ENCODE measurements around the gene SYT6.

DNA sequence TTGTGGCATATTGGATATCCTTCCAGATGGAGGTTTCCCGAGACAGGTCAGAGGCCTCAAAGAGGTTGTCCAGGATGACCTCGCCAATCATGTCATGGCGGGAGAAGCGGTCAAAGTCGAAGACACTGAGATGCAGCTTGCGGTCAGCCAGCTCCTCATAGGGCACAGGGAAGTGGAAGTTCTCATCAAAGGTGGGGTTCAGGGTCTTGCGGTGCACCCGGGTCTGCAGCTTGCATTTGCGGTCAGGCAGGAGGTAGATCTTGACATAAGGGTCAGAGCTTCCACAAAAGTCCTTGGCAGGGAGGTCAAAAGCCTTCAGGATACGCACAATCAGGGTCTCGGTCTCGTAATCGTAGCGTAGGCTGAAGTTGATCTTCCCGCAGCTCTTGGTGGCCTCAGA is 16.2 kb downstream of the SYT6 start:
- TF ChIP-seq, protein P1, sequence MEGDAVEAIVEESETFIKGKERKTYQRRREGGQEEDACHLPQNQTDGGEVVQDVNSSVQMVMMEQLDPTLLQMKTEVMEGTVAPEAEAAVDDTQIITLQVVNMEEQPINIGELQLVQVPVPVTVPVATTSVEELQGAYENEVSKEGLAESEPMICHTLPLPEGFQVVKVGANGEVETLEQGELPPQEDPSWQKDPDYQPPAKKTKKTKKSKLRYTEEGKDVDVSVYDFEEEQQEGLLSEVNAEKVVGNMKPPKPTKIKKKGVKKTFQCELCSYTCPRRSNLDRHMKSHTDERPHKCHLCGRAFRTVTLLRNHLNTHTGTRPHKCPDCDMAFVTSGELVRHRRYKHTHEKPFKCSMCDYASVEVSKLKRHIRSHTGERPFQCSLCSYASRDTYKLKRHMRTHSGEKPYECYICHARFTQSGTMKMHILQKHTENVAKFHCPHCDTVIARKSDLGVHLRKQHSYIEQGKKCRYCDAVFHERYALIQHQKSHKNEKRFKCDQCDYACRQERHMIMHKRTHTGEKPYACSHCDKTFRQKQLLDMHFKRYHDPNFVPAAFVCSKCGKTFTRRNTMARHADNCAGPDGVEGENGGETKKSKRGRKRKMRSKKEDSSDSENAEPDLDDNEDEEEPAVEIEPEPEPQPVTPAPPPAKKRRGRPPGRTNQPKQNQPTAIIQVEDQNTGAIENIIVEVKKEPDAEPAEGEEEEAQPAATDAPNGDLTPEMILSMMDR (conservative IDR thresholded peaks at IDR 0.05 in 1 of 2, IDR thresholded peaks at IDR 0.05 in 1 of 2; ENCODE audit: low read depth in 1 of 2, low read length in 2 of 2), result no peak
- TF ChIP-seq EZH2 (IDR thresholded peaks at IDR 0.05; ENCODE audit: low read length, missing control alignments), result no peak
